Peyer's patch (tissue), 4 donors: ENCODE data around the gene FAR2.

ENCODE experiments used
- POLR2A ChIP-seq, 2 donors: fragments of 450-650 bp; IDR thresholded peaks; one replicate each; pipeline ENCODE4 v1.5.1; 2017; ENCODE audit warnings: antibody characterized with exemption in 2 of 2, mild to moderate bottlenecking in 2 of 2, moderate library complexity in 2 of 2
- TF ChIP-seq, protein P1 (sequence below), 6 experiments: fragments of 450-650 bp in 4 of 6; fragments of 200-600 bp in 2 of 6; sonication (generic) in 1 of 6; IDR thresholded peaks; one replicate each; pipeline ENCODE4 v1.5.1; 2017 to 2019; ENCODE audit warnings: antibody characterized with exemption in 6 of 6, mild to moderate bottlenecking in 3 of 6, moderate library complexity in 1 of 6

DNA sequence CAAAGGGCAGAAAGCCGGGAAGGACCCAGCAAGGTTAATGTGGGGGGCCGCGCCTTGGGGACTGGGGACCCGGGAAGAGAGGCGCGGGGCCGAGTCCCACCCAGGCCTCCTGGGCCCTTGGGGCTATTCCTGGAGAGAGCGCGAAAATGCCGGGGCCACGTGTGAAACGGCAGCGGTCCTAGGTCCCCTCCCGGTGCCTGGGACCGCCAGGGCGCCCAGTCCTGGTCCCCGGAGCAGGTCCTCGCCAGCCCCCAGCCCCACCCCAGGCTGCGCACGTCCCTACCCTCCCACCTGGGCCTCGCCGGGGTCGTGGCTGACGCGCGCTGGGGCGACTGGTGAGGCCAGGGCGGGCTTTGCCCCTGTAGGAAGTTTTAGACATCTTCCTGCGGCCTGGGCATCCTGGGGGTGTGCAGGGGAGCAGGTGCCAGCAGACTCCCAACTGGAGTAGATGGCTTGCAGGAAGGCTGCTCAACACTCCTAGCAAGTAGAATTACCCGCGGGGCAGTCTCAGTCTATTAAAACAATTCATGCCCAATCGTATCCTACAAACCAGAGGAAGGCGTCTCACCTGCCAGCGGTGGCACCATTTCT lies 708 bp downstream of the FAR2 start:
- TF ChIP-seq, protein P1, sequence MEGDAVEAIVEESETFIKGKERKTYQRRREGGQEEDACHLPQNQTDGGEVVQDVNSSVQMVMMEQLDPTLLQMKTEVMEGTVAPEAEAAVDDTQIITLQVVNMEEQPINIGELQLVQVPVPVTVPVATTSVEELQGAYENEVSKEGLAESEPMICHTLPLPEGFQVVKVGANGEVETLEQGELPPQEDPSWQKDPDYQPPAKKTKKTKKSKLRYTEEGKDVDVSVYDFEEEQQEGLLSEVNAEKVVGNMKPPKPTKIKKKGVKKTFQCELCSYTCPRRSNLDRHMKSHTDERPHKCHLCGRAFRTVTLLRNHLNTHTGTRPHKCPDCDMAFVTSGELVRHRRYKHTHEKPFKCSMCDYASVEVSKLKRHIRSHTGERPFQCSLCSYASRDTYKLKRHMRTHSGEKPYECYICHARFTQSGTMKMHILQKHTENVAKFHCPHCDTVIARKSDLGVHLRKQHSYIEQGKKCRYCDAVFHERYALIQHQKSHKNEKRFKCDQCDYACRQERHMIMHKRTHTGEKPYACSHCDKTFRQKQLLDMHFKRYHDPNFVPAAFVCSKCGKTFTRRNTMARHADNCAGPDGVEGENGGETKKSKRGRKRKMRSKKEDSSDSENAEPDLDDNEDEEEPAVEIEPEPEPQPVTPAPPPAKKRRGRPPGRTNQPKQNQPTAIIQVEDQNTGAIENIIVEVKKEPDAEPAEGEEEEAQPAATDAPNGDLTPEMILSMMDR (IDR thresholded peaks at IDR 0.05), result no peak
- TF ChIP-seq POLR2A (IDR thresholded peaks at IDR 0.05), result no peak
